ENCODE data around the gene PRKCE.

DNA sequence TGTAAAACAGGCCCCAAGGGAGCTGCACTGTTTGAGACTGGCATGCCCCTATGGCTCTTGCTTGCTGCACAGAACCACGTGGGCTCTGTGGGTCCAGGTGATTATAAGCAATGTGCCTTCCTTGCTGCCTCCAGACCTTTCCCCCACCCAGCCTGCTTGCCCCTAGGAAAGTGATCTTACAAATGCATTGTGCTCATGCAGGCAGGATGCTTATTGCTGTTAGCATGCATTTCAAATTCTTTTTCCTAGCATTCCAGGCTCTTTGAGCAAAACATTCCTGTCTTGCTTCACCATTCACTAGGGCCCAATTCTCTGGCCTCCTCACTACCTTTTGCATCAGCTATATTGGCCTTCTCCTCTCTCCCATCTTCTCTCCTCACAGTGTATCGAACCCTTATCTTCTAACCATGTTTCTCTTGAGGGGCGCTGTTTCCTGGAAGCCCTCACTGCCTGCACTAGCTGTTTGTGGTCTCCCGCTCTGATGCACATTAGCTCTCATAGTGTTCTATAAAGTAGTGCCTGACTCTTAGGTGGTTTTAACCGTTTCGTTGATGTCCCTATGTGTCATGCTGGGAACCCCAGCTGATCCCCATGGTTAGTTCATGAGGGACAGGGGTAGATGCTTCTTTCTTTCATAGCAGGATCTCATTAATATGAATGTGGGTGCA is 492.8 kb downstream of the PRKCE start:
- TF ChIP-seq, protein P1, sequence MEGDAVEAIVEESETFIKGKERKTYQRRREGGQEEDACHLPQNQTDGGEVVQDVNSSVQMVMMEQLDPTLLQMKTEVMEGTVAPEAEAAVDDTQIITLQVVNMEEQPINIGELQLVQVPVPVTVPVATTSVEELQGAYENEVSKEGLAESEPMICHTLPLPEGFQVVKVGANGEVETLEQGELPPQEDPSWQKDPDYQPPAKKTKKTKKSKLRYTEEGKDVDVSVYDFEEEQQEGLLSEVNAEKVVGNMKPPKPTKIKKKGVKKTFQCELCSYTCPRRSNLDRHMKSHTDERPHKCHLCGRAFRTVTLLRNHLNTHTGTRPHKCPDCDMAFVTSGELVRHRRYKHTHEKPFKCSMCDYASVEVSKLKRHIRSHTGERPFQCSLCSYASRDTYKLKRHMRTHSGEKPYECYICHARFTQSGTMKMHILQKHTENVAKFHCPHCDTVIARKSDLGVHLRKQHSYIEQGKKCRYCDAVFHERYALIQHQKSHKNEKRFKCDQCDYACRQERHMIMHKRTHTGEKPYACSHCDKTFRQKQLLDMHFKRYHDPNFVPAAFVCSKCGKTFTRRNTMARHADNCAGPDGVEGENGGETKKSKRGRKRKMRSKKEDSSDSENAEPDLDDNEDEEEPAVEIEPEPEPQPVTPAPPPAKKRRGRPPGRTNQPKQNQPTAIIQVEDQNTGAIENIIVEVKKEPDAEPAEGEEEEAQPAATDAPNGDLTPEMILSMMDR (conservative IDR thresholded peaks at IDR 0.05 in 1 of 2, IDR thresholded peaks at IDR 0.05 in 1 of 2; ENCODE audit: extremely low read depth in 1 of 2, insufficient read depth in 1 of 2, low read depth in 1 of 2, low read length in 2 of 2) = no peak
- TF ChIP-seq EZH2 (IDR thresholded peaks at IDR 0.05; ENCODE audit: borderline replicate concordance, low read length) = no peak

All from mammary epithelial cell (primary cell).